Measurements from ENCODE around the gene SLC7A6. TPM values are rescaled to one million over a fixed set of nuclear protein-coding genes. Genes with fewer than 3 reads are reported as not detected.

The SLC7A6 gene
- total and polyA plus RNA-seq, 2 of the 13 experiments (the other 11 are each of a cell fraction or from before 2014, with no cell fraction given): 35.8 to 70.8 TPM

GRCh38 chr16:68244903-68245853 lies 19.1 kb upstream of the SLC7A6 start, which contains the start of gene PLA2G15 (continued):
- TF ChIP-seq ZNF567 (CRISPR knock-in tag; IDR thresholded peaks at IDR 0.05; ENCODE audit: borderline replicate concordance) (peak; percentile 92), ETV6 (CRISPR knock-in tag; conservative IDR thresholded peaks at IDR 0.05) (no peak), TGIF2 (CRISPR knock-in tag; IDR thresholded peaks at IDR 0.05) (peak; percentile 91; the same call in 1 of the 2 replicates), TOE1 (CRISPR knock-in tag; IDR thresholded peaks at IDR 0.05) (0 out of 2 replicates have a peak, but pooled peaks have one; percentile 25), CREM (IDR thresholded peaks at IDR 0.05) (peak; percentile 56), CREM (CRISPR knock-in tag; IDR thresholded peaks at IDR 0.05) (no peak), TBX3 (IDR thresholded peaks at IDR 0.05; ENCODE audit: borderline replicate concordance) (no peak), ZNF724P (CRISPR knock-in tag; IDR thresholded peaks at IDR 0.05; ENCODE audit: borderline replicate concordance) (peak; percentile 62; the same call in 1 of the 2 replicates), MNT (IDR thresholded peaks at IDR 0.05) (peak; percentile 46; the same call in 1 of the 2 replicates), KIAA2018 (CRISPR knock-in tag; IDR thresholded peaks at IDR 0.05; ENCODE audit: borderline replicate concordance) (no peak), ZNF761 (CRISPR knock-in tag; conservative IDR thresholded peaks at IDR 0.05) (no peak), ZNF142 (CRISPR knock-in tag; IDR thresholded peaks at IDR 0.05) (peak; percentile 87), TARDBP (CRISPR knock-in tag; IDR thresholded peaks at IDR 0.05) (peak; percentile 74)
